ENCODE measurements around the gene AGR2.

Gene AGR2

DNA sequence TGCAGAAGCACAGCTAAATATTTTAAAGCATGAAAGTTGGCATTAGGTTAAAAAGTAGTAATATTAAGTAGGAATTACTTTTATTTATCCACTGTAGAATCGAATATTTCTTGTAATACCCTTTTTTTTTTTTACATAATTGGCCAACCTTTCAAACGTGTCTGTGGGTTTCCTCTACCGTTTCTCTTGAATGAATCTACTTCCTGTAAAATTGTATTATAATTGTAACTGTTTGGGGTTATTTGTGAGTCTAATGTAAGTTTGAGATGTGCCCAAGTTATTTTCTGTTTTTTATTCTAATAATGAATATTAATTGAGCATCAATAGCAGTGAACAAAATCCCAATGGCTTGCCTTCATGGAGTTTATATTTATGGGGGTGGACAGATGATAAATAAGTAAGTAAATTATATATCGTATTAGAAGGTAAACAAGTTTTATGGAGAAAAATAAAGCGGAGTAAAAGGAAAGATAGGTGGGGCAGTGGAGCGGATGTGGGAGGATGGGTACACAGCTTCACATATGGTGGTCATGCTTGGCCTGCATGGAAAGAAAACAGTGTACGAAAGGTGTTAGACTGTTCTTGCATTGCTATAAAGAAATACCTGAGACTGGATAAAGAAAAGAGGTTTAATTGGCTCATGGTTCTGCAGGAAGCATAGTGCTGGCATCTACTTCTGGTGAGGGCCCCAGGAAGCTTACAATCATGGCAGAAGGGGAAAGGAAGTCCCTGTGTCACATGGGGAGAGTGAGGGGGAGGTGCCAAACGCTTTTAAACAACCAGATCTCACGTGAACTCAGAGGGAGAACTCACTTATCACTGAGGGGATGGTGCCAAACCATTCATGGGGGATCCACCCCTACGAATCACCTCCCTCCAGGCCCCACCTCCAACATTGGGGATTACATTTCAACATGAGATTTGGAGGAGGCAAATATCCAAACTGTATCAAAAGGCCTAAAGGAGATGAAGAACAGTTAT lies 45.9 kb downstream of the AGR2 start:
- no peak for DNase-seq (ENCODE audit: low read depth)
- TF ChIP-seq, protein P1, sequence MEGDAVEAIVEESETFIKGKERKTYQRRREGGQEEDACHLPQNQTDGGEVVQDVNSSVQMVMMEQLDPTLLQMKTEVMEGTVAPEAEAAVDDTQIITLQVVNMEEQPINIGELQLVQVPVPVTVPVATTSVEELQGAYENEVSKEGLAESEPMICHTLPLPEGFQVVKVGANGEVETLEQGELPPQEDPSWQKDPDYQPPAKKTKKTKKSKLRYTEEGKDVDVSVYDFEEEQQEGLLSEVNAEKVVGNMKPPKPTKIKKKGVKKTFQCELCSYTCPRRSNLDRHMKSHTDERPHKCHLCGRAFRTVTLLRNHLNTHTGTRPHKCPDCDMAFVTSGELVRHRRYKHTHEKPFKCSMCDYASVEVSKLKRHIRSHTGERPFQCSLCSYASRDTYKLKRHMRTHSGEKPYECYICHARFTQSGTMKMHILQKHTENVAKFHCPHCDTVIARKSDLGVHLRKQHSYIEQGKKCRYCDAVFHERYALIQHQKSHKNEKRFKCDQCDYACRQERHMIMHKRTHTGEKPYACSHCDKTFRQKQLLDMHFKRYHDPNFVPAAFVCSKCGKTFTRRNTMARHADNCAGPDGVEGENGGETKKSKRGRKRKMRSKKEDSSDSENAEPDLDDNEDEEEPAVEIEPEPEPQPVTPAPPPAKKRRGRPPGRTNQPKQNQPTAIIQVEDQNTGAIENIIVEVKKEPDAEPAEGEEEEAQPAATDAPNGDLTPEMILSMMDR (conservative IDR thresholded peaks at IDR 0.05; ENCODE audit: control insufficient read depth, insufficient read depth, low read depth, low read length), result no peak
- H3K4me3 ChIP-seq (ENCODE audit: control insufficient read depth, low read depth, low read length), result no peak overlapping the region

DNA sequence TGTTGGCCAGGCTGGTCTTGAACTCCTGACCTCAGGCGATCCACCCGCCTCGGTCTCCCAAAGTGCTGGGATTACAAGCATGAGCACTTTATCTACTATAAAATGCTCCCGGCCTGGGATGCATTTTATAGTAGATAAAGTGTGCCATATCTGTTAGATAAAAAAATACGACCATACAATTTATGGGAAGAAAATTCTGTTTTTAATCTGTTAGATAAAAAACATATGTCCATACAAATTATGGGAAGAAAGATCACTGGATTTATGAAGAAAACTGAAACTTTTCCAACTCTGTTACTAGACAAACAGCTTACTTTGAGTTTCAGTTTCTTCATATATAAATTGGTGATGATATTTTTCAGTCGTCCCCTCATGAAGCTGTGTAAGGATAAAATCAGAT lies 46.8 kb downstream of the AGR2 start:
- no peak for DNase-seq (ENCODE audit: low read depth)
- TF ChIP-seq, protein P1 (conservative IDR thresholded peaks at IDR 0.05; ENCODE audit: control insufficient read depth, insufficient read depth, low read depth, low read length), result no peak
- H3K4me3 ChIP-seq (ENCODE audit: control insufficient read depth, low read depth, low read length), result no peak overlapping the region

GRCh38 chr7:16755397-16755796 lies 49.4 kb downstream of the AGR2 start:
- no peak for DNase-seq (ENCODE audit: low read depth)
- H3K4me3 ChIP-seq (ENCODE audit: control insufficient read depth, low read depth, low read length), result no peak overlapping the region
- TF ChIP-seq, protein P1 (conservative IDR thresholded peaks at IDR 0.05; ENCODE audit: control insufficient read depth, insufficient read depth, low read depth, low read length), result no peak

GRCh38 chr7:16754856-16755317 lies 49.9 kb downstream of the AGR2 start:
- H3K4me3 ChIP-seq (ENCODE audit: control insufficient read depth, low read depth, low read length), result no peak overlapping the region
- TF ChIP-seq, protein P1 (conservative IDR thresholded peaks at IDR 0.05; ENCODE audit: control insufficient read depth, insufficient read depth, low read depth, low read length), result no peak
- no peak for DNase-seq (ENCODE audit: low read depth)

DNA sequence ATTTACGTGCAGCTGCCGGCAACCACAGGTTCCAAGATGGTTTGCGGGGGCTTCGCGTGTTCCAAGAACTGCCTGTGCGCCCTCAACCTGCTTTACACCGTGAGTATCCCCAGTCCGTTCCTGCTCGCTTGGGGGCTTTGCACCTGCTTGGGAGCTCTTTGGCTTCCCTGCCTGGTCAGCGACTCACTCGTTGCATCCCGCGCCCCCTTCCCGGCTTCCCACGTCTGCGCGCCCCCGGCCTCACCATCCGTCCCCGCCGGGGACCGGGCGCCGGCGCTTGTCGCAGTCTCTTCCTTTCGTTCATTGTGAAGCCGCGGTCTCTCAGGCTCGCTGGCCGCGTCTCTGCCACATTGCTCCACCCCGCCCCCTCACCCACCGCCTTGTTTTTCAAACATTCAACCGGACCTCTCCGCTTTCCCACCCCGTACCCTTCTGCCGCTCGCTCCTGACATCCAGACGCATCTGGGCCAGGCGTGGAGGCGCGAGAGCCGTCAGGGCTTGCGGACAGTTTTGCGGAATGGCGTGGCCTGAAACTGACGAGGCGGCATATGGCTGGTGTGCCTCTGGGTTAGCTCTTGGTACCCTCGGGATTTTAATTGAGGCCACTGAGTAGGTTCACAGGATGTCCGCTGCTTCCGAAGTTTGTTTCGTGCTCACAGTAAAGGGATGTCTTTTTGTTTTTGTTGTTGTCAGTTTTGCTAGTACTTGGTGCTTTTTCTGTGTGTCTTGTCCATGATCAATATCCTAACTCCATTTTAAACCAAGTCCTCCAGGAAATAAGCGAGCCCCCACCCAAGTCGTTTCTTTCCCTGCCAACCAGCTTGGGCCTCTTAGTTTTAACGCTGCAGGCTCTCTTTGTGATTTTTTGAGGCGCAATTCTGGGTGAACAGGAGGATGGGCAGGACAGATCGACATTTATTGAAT lies 50.6 kb downstream of the AGR2 start:
- TF ChIP-seq, protein P1 (conservative IDR thresholded peaks at IDR 0.05; ENCODE audit: control insufficient read depth, insufficient read depth, low read depth, low read length), result no peak
- peak overlapping the region; percentile 67 for H3K4me3 ChIP-seq (ENCODE audit: control insufficient read depth, low read depth, low read length)
- DNase-seq (ENCODE audit: low read depth), result no peak

DNA sequence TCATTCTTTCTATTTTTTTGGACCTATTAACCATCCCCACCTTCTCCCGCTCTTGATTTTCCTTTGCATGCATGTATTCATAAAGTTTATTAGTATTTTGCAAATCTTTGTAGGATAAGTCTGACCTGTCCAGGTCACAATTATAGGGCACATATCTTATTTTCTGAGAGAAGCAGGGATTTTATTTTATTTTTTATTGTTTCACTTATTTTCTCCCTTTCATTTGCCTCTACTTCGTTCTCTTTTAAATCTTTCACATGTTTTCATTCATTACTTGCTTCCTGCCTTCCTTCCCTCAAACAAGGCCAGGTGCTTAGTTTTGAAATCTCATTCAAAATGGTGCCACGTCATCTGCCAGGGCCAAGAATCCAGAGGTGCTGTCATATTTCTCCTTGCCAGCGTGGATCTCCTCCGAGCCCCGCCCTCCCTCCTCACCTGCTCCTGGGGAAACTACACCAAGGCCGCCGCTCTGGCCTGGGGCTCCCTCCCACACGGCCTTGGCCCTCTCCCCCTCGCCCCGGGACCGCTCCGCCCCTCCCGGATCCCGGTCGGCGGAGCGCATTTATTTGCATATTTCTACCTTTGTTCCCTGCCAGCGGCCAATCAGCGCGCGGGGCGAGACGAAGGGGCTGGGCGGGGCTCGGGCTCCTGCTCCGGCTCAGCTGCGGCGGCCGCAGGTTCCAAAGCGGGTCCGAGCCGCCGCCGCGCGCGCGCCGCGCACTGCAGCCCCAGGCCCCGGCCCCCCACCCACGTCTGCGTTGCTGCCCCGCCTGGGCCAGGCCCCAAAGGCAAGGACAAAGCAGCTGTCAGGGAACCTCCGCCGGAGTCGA lies 51.5 kb downstream of the AGR2 start, which contains the start of gene TSPAN13:
Gene TSPAN13, plus strand, starts transcription at position 654 of the 830 bp plus-strand sequence. CDS start 213 bp downstream, outside the sequence.
- TF ChIP-seq, protein P1 (conservative IDR thresholded peaks at IDR 0.05; ENCODE audit: control insufficient read depth, insufficient read depth, low read depth, low read length), result no peak
- DNase-seq (ENCODE audit: low read depth), result no peak
- H3K4me3 ChIP-seq (ENCODE audit: control insufficient read depth, low read depth, low read length), result peak within 1 kb of the TSS; percentile 67

All from fibroblast of mammary gland (primary cell).